A673 (cell line): ENCODE data around the gene FSTL4. TPM values are rescaled to one million over a fixed set of nuclear protein-coding genes. Genes with fewer than 3 reads are reported as not detected.

ENCODE experiments used
- BruUV-seq: library from RNA; stranded (reverse); fragments of 400-500 nt; replicated peaks from 2 replicates; lab custom pipeline; 2021; lab: Mats Ljungman, UMichigan
- CTCF ChIA-PET: fragments of 300-600 bp; sonication (Branson Sonifier 250); formaldehyde crosslinking; loops from one replicate; lab custom pipeline; 2022; ENCODE audit warnings: antibody characterized with exemption; lab: Charles Lee
- POLR2A ChIA-PET: fragments of 300-600 bp; sonication (Branson Sonifier 250); formaldehyde crosslinking; loops from one replicate; lab custom pipeline; 2022; ENCODE audit warnings: antibody characterized with exemption; ENCODE audit not compliant: low non-redundant PET; lab: Charles Lee
- DNase-seq: peaks from one replicate; pipeline ENCODE4 v3.0.0-alpha.2; 2015; ENCODE audit warnings: low spot score
- H3K27ac ChIP-seq: fragments of 200-600 bp; sonication (generic); 2 replicates; pipeline ENCODE4 v1.5.1; 2016; ENCODE audit warnings: mixed run types, low read depth, mild to moderate bottlenecking, mixed read lengths, antibody characterized with exemption, low read length; ENCODE audit not compliant: poor library complexity, severe bottlenecking
- H3K27me3 ChIP-seq: fragments of 200-600 bp; sonication (generic); replicated peaks from 2 replicates; pipeline ENCODE4 v1.6.1; 2017; ENCODE audit warnings: mixed run types, low read depth, mild to moderate bottlenecking, mixed read lengths, antibody characterized with exemption, low read length; ENCODE audit not compliant: insufficient read depth, poor library complexity
- H3K36me3 ChIP-seq: fragments of 200-600 bp; sonication (generic); 2 replicates; pipeline ENCODE4 v1.6.1; 2016; ENCODE audit warnings: mixed run types, mild to moderate bottlenecking, mixed read lengths, antibody characterized with exemption, low read length; ENCODE audit not compliant: insufficient read depth, poor library complexity, severe bottlenecking
- H3K4me1 ChIP-seq: fragments of 200-600 bp; sonication (generic); 2 replicates; pipeline ENCODE4 v1.6.1; 2017; ENCODE audit warnings: mixed run types, mild to moderate bottlenecking, mixed read lengths, antibody characterized with exemption, low read length; ENCODE audit not compliant: insufficient read depth, poor library complexity, severe bottlenecking
- H3K4me3 ChIP-seq: fragments of 200-600 bp; sonication (generic); 2 replicates; pipeline ENCODE4 v1.5.1; 2016; ENCODE audit warnings: low read depth, mixed run types, mild to moderate bottlenecking, mixed read lengths, low read length; ENCODE audit not compliant: poor library complexity, severe bottlenecking
- H3K9me3 ChIP-seq: fragments of 200-600 bp; sonication (generic); 2 replicates; pipeline ENCODE4 v1.6.1; 2016; ENCODE audit warnings: mixed run types, low read depth, mild to moderate bottlenecking, mixed read lengths, antibody characterized with exemption, low read length; ENCODE audit not compliant: poor library complexity, severe bottlenecking
- CTCF ChIP-seq: fragments of 300-800, 200-600 bp; sonication (generic); conservative IDR thresholded peaks from 2 replicates; pipeline ENCODE4 v1.5.1; 2017; ENCODE audit warnings: low read depth, mild to moderate bottlenecking, antibody characterized with exemption, low read length, moderate library complexity, mixed read lengths
- EZH2 ChIP-seq: fragments of 200-600 bp; sonication (generic); IDR thresholded peaks from 2 replicates; pipeline ENCODE4 v1.6.1; 2017; ENCODE audit warnings: borderline replicate concordance, low read depth, mild to moderate bottlenecking, mixed read lengths, antibody characterized with exemption, low read length; ENCODE audit not compliant: poor library complexity, severe bottlenecking
- intact Hi-C: fragments of 100-400 bp; cut with micrococcal nuclease; formaldehyde crosslinking; loops from one replicate; pipeline ENCODE4 v1.10.0; 2022; ENCODE audit not compliant: unreplicated experiment
- total RNA-seq: library from RNA; stranded (reverse); gene quantifications from 2 replicates; pipeline ENCODE4 v1.2.3, GENCODE V29; 2021

FSTL4 gene
- total RNA-seq, 1 experiment from 2014 or later, result 0.86 TPM

- no peak for TF ChIP-seq EZH2
- no peak for TF ChIP-seq CTCF
- CTCF ChIA-PET, result no interaction called here
- no peak overlapping the region for H3K27ac ChIP-seq
- no peaks in the 10 kb centered on the region for H3K36me3 ChIP-seq
- no peak for DNase-seq
- intact Hi-C loops, result no loop called here
- BruUV-seq, result no TSS peak
- no peaks in the 10 kb centered on the region for H3K4me1 ChIP-seq
- H3K4me3 ChIP-seq, result no peak overlapping the region
- H3K9me3 ChIP-seq, result no peaks in the 10 kb centered on the region
- POLR2A ChIA-PET, result interaction anchor here (0.6 kb wide), 1 partner anchor 50 kb away, joined by 6 read pairs; no protein-coding TSS in a partner anchor
- peaks cover 21% of the 10 kb centered on the region for H3K27me3 ChIP-seq
Measured at GRCh38 chr5:133203317-133204305, 408.7 kb downstream of the FSTL4 start.

- no peaks in the 10 kb centered on the region for H3K4me1 ChIP-seq
- no peak for DNase-seq
- TF ChIP-seq CTCF (no peak), EZH2 (no peak)
- no TSS peak for BruUV-seq
- no peaks in the 10 kb centered on the region for H3K9me3 ChIP-seq
- no peaks in the 10 kb centered on the region for H3K36me3 ChIP-seq
- intact Hi-C loops, result no loop called here
- H3K27me3 ChIP-seq, result peaks cover 9% of the 10 kb centered on the region
- ChIA-PET CTCF (no interaction called here), POLR2A (no interaction called here)
- H3K27ac ChIP-seq, result no peak overlapping the region
- H3K4me3 ChIP-seq, result no peak overlapping the region
Measured at GRCh38 chr5:133202066-133202665, 410.2 kb downstream of the FSTL4 start.

DNA sequence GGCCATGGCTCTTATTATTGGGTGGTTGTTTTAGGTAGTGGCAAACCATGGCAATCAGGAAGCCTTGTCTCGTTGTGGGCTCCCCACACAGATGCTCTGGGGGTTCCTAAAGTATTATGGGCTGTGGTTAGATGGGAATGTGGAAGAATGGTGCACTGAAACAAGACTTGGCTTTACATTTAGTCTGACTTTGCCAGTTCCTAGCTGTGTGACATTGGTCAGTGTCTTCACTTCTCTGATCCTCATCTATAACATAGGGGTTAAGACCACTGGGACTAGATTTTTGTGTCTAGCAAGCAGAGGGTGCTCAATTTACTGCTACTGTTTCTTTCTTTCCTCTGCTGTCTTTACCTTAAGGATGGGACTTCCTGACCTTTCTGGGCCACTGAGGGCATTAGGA, 411.0 kb downstream of the FSTL4 start:
- intact Hi-C loops, result no loop called here
- H3K9me3 ChIP-seq, result no peaks in the 10 kb centered on the region
- peaks cover 4% of the 10 kb centered on the region for H3K27me3 ChIP-seq
- no TSS peak for BruUV-seq
- CTCF ChIA-PET, result no interaction called here
- TF ChIP-seq CTCF (no peak), EZH2 (no peak)
- H3K36me3 ChIP-seq, result no peaks in the 10 kb centered on the region
- no peak overlapping the region for H3K27ac ChIP-seq
- H3K4me1 ChIP-seq, result no peaks in the 10 kb centered on the region
- no peak overlapping the region for H3K4me3 ChIP-seq
- POLR2A ChIA-PET, result no interaction called here
- DNase-seq, result no peak
